ENCODE results near the gene PSMD11.

DNA sequence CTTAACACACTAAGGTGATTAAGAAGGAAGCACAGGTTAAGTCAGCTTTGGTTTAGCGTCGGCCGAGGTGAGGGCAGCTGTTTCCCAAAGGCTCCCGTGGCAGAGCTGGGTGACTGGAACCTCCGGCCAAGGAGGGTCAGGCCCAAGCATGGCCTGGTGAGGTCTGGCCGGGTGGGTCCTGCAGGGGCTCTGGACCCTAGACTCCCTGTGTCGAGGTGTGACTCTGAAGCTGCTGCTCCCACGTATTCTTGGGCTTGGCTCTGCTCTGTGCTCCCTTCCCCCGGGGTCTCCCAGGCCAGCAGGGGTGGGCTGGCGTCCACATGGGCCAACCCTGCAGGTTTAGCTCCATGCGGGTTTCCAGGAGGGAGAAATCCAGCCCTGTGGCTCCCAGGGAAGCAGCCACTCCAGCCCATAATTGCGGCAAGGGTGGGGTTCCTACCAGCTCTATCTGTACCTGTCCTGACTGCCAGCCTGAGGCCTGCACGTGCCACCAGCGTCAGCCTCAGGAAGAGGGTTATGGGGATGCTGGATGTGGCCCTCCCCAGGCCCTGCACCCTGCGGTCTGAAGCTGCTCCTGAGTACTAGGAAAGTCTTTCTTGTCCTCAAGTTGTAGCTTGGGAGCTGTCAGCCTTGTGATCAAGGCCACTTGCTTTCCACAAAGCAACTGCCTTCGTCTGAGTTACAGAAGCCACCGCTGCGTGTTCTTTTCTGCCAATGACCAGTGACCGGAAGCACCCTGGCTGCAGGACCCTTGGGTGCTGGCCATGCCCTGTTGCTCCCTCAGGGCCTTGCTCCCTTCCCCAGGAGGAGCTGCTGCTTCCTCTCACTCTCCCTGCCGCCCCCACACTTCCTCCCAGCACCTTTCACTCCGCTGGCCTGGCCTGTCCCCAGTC is 47.3 kb downstream of the PSMD11 start:
- TF ChIP-seq, protein P1, sequence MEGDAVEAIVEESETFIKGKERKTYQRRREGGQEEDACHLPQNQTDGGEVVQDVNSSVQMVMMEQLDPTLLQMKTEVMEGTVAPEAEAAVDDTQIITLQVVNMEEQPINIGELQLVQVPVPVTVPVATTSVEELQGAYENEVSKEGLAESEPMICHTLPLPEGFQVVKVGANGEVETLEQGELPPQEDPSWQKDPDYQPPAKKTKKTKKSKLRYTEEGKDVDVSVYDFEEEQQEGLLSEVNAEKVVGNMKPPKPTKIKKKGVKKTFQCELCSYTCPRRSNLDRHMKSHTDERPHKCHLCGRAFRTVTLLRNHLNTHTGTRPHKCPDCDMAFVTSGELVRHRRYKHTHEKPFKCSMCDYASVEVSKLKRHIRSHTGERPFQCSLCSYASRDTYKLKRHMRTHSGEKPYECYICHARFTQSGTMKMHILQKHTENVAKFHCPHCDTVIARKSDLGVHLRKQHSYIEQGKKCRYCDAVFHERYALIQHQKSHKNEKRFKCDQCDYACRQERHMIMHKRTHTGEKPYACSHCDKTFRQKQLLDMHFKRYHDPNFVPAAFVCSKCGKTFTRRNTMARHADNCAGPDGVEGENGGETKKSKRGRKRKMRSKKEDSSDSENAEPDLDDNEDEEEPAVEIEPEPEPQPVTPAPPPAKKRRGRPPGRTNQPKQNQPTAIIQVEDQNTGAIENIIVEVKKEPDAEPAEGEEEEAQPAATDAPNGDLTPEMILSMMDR (conservative IDR thresholded peaks at IDR 0.05; ENCODE audit: low read depth, low read length): no peak
- no peak for TF ChIP-seq EZH2 (IDR thresholded peaks at IDR 0.05; ENCODE audit: low read length, unreplicated experiment)

Data from PC-3 (cell line).